CD4-positive, alpha-beta T cell (primary cell): ENCODE results near the gene PDIA4. TPM values are rescaled to one million over a fixed set of nuclear protein-coding genes. Genes with fewer than 3 reads are reported as not detected.
"Not testable (repeated sequence)": the region's sequence is repeated elsewhere in the genome, so short reads cannot be mapped to it uniquely, and the experiment has no call there.

Experiments used
- ATAC-seq: fragments of 200-7000 bp; cut with Tn5 transposase; one replicate; pipeline ENCODE4 v1.10.0; 2022; ENCODE audit warnings: mild to moderate bottlenecking; ENCODE audit not compliant: poor library complexity
- CTCF ChIA-PET: fragments of 350-600 bp; sonication (Branson Sonifier 250); formaldehyde crosslinking; loops from one replicate; lab custom pipeline; 2021; ENCODE audit warnings: antibody characterized with exemption, inconsistent platforms; lab: Charles Lee
- POLR2A ChIA-PET: fragments of 350-600 bp; sonication (Branson Sonifier 250); formaldehyde crosslinking; loops from one replicate; lab custom pipeline; 2021; ENCODE audit warnings: antibody characterized with exemption, inconsistent platforms; lab: Charles Lee
- DNase-seq, 14 experiments: peaks; one replicate each; pipeline ENCODE4 v3.0.0-alpha.2; 2013 to 2020; ENCODE audit warnings: mixed read lengths in 2 of 14
- H3K27ac ChIP-seq, 2 donors: one replicate each; pipeline versions ENCODE4 v1.5.1 to v1.7.0; 2013; ENCODE audit warnings: low read length in 2 of 2, low read depth in 1 of 2, mild to moderate bottlenecking in 1 of 2
- H3K27me3 ChIP-seq, 2 experiments: 1 replicate in 1 of 2; 2 replicates in 1 of 2; pipeline versions ENCODE4 v1.6.1 to v1.7.0; 2013; ENCODE audit warnings: low read length in 2 of 2, control low read depth in 1 of 2, mild to moderate bottlenecking in 1 of 2, moderate library complexity in 1 of 2; ENCODE audit not compliant: insufficient read depth in 2 of 2, control insufficient read depth in 1 of 2
- H3K36me3 ChIP-seq: one replicate; pipeline ENCODE4 v1.6.1; 2013; ENCODE audit warnings: low read length, control low read depth; ENCODE audit not compliant: insufficient read depth
- H3K4me1 ChIP-seq: one replicate; pipeline ENCODE4 v1.6.1; 2013; ENCODE audit warnings: low read length, control low read depth; ENCODE audit not compliant: insufficient read depth
- H3K4me3 ChIP-seq: one replicate; pipeline ENCODE4 v1.5.1; 2013; ENCODE audit warnings: mild to moderate bottlenecking, low read length, moderate library complexity
- H3K9me3 ChIP-seq, 2 experiments: 1 replicate in 1 of 2; 2 replicates in 1 of 2; pipeline versions ENCODE4 v1.6.1 to v1.7.0; 2013; ENCODE audit warnings: low read length in 2 of 2, mild to moderate bottlenecking in 2 of 2, control low read depth in 1 of 2, moderate library complexity in 1 of 2; ENCODE audit not compliant: control insufficient read depth in 1 of 2, insufficient read depth in 1 of 2
- H3K27ac Mint-ChIP-seq: one replicate; pipeline ENCODE4 v1.8.0; 2020; ENCODE audit warnings: mixed read lengths
- H3K27me3 Mint-ChIP-seq: one replicate; pipeline ENCODE4 v1.8.0; 2021; ENCODE audit warnings: mixed read lengths
- H3K36me3 Mint-ChIP-seq: one replicate; pipeline ENCODE4 v1.8.0; 2021; ENCODE audit warnings: low read depth, mixed read lengths
- H3K4me1 Mint-ChIP-seq: one replicate; pipeline ENCODE4 v1.8.0; 2021; ENCODE audit warnings: low read depth, mixed read lengths
- H3K4me3 Mint-ChIP-seq: one replicate; pipeline ENCODE4 v1.8.0; 2020; ENCODE audit warnings: mild to moderate bottlenecking, mixed read lengths
- H3K9me3 Mint-ChIP-seq: one replicate; pipeline ENCODE4 v1.8.0; 2020; ENCODE audit warnings: mixed read lengths
- CTCF ChIP-seq: fragments of 200-600 bp; IDR thresholded peaks from one replicate; pipeline ENCODE4 v1.8.0; 2022; ENCODE audit warnings: antibody characterized with exemption, mild to moderate bottlenecking
- intact Hi-C, 2 experiments: fragments of 100-400 bp; cut with DNase I in 1 of 2; cut with micrococcal nuclease in 1 of 2; formaldehyde crosslinking; loops; one replicate each; pipeline versions ENCODE4 v1.15.1 to v1.9.0; 2023 to 2025; cut with DNase I, micrococcal nuclease
- total RNA-seq, 174 experiments: library from RNA in 2 of 174; stranded (reverse) in 2 of 174; gene quantifications; one replicate each; pipeline ENCODE4 v1.2.3 and lab custom pipeline; 2021 to 2026

The PDIA4 gene
- total RNA-seq, 2 experiments from 2014 or later, result 19.5 to 19.9 TPM

- H3K27ac Mint-ChIP-seq, result no peak overlapping the region
- no peaks in the 10 kb centered on the region for H3K27me3 Mint-ChIP-seq
- H3K9me3 Mint-ChIP-seq, result no peaks in the 10 kb centered on the region
- peaks cover 10% of the 10 kb centered on the region for H3K4me1 Mint-ChIP-seq
- no peak for TF ChIP-seq CTCF
- peaks cover 6% of the 10 kb centered on the region for H3K36me3 Mint-ChIP-seq
- H3K27ac ChIP-seq, result no peak overlapping the region
- intact Hi-C loops, result loop anchor here in 1 of 2 experiments (10.0 kb wide), 1 partner anchor 559 kb away; no protein-coding TSS in a partner anchor
- H3K4me3 Mint-ChIP-seq, result peak overlapping the region; percentile 63
- H3K9me3 ChIP-seq, result no peaks in the 10 kb centered on the region
- no peaks in the 10 kb centered on the region for H3K27me3 ChIP-seq
- ChIA-PET POLR2A (no interaction called here), CTCF (no interaction called here)
- no peak overlapping the region for H3K4me3 ChIP-seq
- H3K36me3 ChIP-seq, result no peaks in the 10 kb centered on the region
- peaks cover 10% of the 10 kb centered on the region for H3K4me1 ChIP-seq
- ATAC-seq (no peak), DNase-seq (no peak)
These were observed 35.2 kb upstream of the PDIA4 start for GRCh38 chr7:149063476-149063875.

DNA sequence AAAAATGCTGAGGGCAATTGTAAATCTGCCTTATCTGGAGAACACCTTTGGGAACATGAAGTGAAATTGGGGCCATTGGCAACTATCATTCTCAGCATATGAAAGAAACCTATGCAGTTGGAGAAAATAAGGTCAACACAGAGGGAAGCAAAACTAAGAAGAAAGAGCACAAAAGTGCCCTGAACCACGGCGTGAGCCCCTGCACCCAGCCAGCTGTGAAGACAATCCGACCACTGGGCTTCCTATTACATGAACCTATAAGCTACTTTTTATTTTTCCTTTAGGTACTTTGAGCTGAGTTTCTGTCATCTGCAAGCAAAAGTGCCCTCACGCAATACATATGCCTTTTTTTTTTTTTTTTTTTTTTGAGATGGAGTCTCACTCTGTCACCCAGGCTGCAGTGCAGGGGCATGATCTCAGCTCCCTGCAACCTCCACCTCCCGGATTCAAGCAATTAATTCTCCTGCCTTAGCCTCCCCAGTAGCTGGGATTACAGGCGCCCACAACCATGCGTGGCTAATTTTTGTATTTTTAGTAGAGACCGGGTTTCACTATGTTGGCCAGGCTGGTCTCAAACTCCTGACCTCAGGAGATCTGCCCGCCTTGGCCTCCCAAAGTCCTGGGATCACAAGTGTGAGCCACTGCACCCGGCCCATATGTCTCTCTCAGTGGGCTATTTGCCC, 34.1 kb upstream of the PDIA4 start:
- ATAC-seq, H3K27ac ChIP-seq, H3K36me3 ChIP-seq, H3K9me3 Mint-ChIP-seq, H3K4me3 Mint-ChIP-seq, H3K27ac Mint-ChIP-seq, DNase-seq, H3K4me1 ChIP-seq, H3K4me3 ChIP-seq, H3K4me1 Mint-ChIP-seq, POLR2A ChIA-PET, H3K9me3 ChIP-seq, H3K27me3 ChIP-seq, H3K27me3 Mint-ChIP-seq, H3K36me3 Mint-ChIP-seq: not testable (repeated sequence)
- intact Hi-C loops, result loop anchor here in 1 of 2 experiments (10.0 kb wide), 1 partner anchor 558 kb away; no protein-coding TSS in a partner anchor
- CTCF ChIA-PET, result interaction anchor here (0.6 kb wide), 1 partner anchor 64 kb away, joined by 4 read pairs; no protein-coding TSS in a partner anchor

DNA sequence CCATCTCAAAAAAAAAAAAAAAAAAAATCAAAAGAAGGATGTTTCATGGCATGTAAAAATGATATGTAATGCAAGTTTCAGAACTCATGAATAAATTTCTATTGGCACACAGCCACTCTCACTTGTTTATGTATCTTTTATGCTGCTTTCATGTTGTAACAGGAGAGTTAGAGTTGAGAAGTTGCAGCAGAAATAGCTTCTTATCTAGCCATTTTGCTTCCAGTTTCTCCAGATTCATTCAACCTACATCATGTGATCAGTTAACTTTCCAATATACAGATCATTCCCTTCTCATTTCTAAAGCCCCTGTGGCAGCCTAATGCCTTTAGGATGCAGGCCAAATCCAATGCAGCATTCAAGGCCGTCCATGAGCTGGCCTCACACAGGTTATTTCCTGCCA, 31.9 kb upstream of the PDIA4 start:
- Mint-ChIP-seq H3K4me3 (no peak overlapping the region), H3K27ac (no peak overlapping the region), H3K9me3 (no peaks in the 10 kb centered on the region), H3K4me1 (peaks cover 3% of the 10 kb centered on the region), H3K27me3 (no peaks in the 10 kb centered on the region), H3K36me3 (no peaks in the 10 kb centered on the region)
- H3K27me3 ChIP-seq, result no peaks in the 10 kb centered on the region
- peaks cover 7% of the 10 kb centered on the region for H3K4me1 ChIP-seq
- DNase-seq, result no peak
- intact Hi-C loops, result loop anchor here in 1 of 2 experiments (10.0 kb wide), 1 partner anchor 555 kb away; no protein-coding TSS in a partner anchor
- ChIA-PET POLR2A (no interaction called here), CTCF (interaction anchor here (0.9 kb wide), 1 partner anchor 55 kb away, joined by 4 read pairs; no protein-coding TSS in a partner anchor)
- H3K4me3 ChIP-seq, result no peak overlapping the region
- H3K27ac ChIP-seq, result no peak overlapping the region
- ATAC-seq, result no peak
- TF ChIP-seq CTCF, result no peak
- no peaks in the 10 kb centered on the region for H3K36me3 ChIP-seq
- H3K9me3 ChIP-seq, result no peaks in the 10 kb centered on the region
